Stomach (tissue), 4 donors: ENCODE measurements around the gene MACROH2A1.

Source experiments
- CTCF ChIP-seq, 7 experiments: fragments of 450-650 bp in 4 of 7; fragments of 200-600 bp in 3 of 7; sonication (generic) in 3 of 7; IDR thresholded peaks; one replicate each; pipeline ENCODE4 v1.5.1; 2016 to 2019; ENCODE audit warnings: antibody characterized with exemption in 7 of 7, control low read depth in 2 of 7, mild to moderate bottlenecking in 1 of 7
- EP300 ChIP-seq: sonication (generic); formaldehyde crosslinking; IDR thresholded peaks from one replicate; pipeline ENCODE4 v1.6.1; 2017; ENCODE audit warnings: antibody characterized with exemption
- POLR2A ChIP-seq, 4 donors: fragments of 450-650 bp; IDR thresholded peaks; one replicate each; pipeline ENCODE4 v1.6.1; 2016; ENCODE audit warnings: antibody characterized with exemption in 4 of 4, control low read depth in 2 of 4, mild to moderate bottlenecking in 1 of 4, moderate library complexity in 1 of 4
- POLR2AphosphoS5 ChIP-seq, 3 donors: sonication (generic); formaldehyde crosslinking; IDR thresholded peaks; one replicate each; pipeline ENCODE4 v1.6.1; 2016; ENCODE audit warnings: antibody characterized with exemption in 3 of 3

- no peak for TF ChIP-seq CTCF (IDR thresholded peaks at IDR 0.05)
- TF ChIP-seq POLR2A (IDR thresholded peaks at IDR 0.05): no peak
- TF ChIP-seq POLR2AphosphoS5 (IDR thresholded peaks at IDR 0.05): no peak
- no peak for TF ChIP-seq EP300
Measured at GRCh38 chr5:135445306-135445985, 46.4 kb upstream of the MACROH2A1 start.
